GM10248 (cell line): ENCODE measurements around the gene AKAP13.

Experiments
- CTCF ChIA-PET: fragments of 300-600 bp; sonication (Branson Sonifier 250); formaldehyde crosslinking; extraction: SDS; loops from one replicate; lab custom pipeline; 2021; ENCODE audit warnings: antibody characterized with exemption; lab: Yijun Ruan, JAX
- POLR2A ChIA-PET: fragments of 350-650 bp; sonication (Branson Sonifier 250); formaldehyde crosslinking; extraction: SDS; loops from one replicate; lab custom pipeline; 2020; ENCODE audit warnings: antibody characterized with exemption; lab: Yijun Ruan, JAX
- DNase-seq: peaks from one replicate; pipeline ENCODE4 v3.0.0; 2012; ENCODE audit errors: extremely low spot score
- CTCF ChIP-seq: IDR thresholded peaks from 2 replicates; pipeline ENCODE4 v1.5.1; 2012; ENCODE audit warnings: mild to moderate bottlenecking, low read depth; ENCODE audit errors: extremely low read depth, missing control alignments, control extremely low read depth

Gene AKAP13

GRCh38 chr15:85415783-85416182 is 35.4 kb downstream of the AKAP13 start:
- POLR2A ChIA-PET: no interaction called here
- CTCF ChIA-PET: interaction anchor here (1.2 to 7.4 kb wide), 6 partner anchors 13 to 126 kb away, joined by 3 to 80 read pairs (median 14); no protein-coding TSS in a partner anchor

GRCh38 chr15:85417276-85417675 is 36.9 kb downstream of the AKAP13 start:
- no peak for TF ChIP-seq CTCF
- ChIA-PET POLR2A (no interaction called here), CTCF (interaction anchor here (1.0 to 7.4 kb wide), 6 partner anchors 10 to 121 kb away, joined by 3 to 80 read pairs (median 4); no protein-coding TSS in a partner anchor)
- no peak for DNase-seq

More at GRCh38 chr15:85415783-85416182, 35.4 kb downstream of the AKAP13 start:
- no peak for TF ChIP-seq CTCF
- no peak for DNase-seq

- TF ChIP-seq CTCF: no peak
- no peak for DNase-seq
- CTCF ChIA-PET: interaction anchor here (1.4 kb wide), 1 partner anchor 14 kb away, joined by 3 read pairs; no protein-coding TSS in a partner anchor
- POLR2A ChIA-PET: no interaction called here
These were observed 38.8 kb downstream of the AKAP13 start for GRCh38 chr15:85419161-85419560.

- no peak for TF ChIP-seq CTCF
- POLR2A ChIA-PET: interaction anchor here (0.6 kb wide), 1 partner anchor 36 kb away, joined by 3 read pairs; no protein-coding TSS in a partner anchor
- DNase-seq: no peak
- CTCF ChIA-PET: interaction anchor here (1.0 to 1.2 kb wide), 3 partner anchors 9 to 125 kb away, joined by 3 to 4 read pairs (median 3); no protein-coding TSS in a partner anchor
These were observed 40.9 kb downstream of the AKAP13 start for GRCh38 chr15:85421116-85421925.

GRCh38 chr15:85422607-85423006 is 42.2 kb downstream of the AKAP13 start:
- ChIA-PET CTCF (interaction anchor here (1.0 to 2.6 kb wide), 4 partner anchors 9 to 126 kb away, joined by 3 to 26 read pairs (median 4); no protein-coding TSS in a partner anchor), POLR2A (no interaction called here)
- no peak for TF ChIP-seq CTCF
- DNase-seq: no peak

GRCh38 chr15:85423256-85423655 is 42.9 kb downstream of the AKAP13 start:
- CTCF ChIA-PET: interaction anchor here (1.1 to 2.6 kb wide), 6 partner anchors 9 to 127 kb away, joined by 3 to 26 read pairs (median 5); no protein-coding TSS in a partner anchor
- DNase-seq: no peak
- no peak for TF ChIP-seq CTCF
- POLR2A ChIA-PET: no interaction called here
